Measurements from ENCODE around the gene TOM1L2.

The TOM1L2 gene

DNA sequence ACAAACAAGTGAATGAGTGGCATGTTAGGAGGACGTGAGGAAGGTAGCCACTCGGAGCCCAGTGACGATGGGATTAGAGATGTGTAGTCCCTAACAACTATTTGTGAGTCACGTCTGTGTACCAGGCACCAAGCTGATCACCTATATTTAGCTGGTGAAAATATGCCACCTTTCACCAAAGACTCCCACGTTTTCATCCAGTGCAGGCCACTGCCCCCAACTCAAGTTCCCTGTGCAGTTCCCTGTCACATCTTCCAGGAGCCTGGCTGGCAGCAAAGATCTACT, 67.2 kb downstream of the TOM1L2 start:
- DNase-seq (ENCODE audit: low read depth in 1 of 2, low spot score in 1 of 2): no peak
- Histone ChIP-seq H3K4me3 (replicated peaks; ENCODE audit: insufficient read depth, low read length) (no peak overlapping the region), H3K27me3 (ENCODE audit: insufficient read depth, poor library complexity, severe bottlenecking) (no peaks in the 10 kb centered on the region), H3K27ac (replicated peaks) (no peak overlapping the region)
- no peak for TF ChIP-seq POLR2AphosphoS5 (IDR thresholded peaks at IDR 0.05; ENCODE audit: low read depth)
- TF ChIP-seq, protein P1, sequence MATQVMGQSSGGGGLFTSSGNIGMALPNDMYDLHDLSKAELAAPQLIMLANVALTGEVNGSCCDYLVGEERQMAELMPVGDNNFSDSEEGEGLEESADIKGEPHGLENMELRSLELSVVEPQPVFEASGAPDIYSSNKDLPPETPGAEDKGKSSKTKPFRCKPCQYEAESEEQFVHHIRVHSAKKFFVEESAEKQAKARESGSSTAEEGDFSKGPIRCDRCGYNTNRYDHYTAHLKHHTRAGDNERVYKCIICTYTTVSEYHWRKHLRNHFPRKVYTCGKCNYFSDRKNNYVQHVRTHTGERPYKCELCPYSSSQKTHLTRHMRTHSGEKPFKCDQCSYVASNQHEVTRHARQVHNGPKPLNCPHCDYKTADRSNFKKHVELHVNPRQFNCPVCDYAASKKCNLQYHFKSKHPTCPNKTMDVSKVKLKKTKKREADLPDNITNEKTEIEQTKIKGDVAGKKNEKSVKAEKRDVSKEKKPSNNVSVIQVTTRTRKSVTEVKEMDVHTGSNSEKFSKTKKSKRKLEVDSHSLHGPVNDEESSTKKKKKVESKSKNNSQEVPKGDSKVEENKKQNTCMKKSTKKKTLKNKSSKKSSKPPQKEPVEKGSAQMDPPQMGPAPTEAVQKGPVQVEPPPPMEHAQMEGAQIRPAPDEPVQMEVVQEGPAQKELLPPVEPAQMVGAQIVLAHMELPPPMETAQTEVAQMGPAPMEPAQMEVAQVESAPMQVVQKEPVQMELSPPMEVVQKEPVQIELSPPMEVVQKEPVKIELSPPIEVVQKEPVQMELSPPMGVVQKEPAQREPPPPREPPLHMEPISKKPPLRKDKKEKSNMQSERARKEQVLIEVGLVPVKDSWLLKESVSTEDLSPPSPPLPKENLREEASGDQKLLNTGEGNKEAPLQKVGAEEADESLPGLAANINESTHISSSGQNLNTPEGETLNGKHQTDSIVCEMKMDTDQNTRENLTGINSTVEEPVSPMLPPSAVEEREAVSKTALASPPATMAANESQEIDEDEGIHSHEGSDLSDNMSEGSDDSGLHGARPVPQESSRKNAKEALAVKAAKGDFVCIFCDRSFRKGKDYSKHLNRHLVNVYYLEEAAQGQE (IDR thresholded peaks at IDR 0.05; ENCODE audit: insufficient replicate concordance, low read depth): no peak
- TF ChIP-seq GABPA (IDR thresholded peaks at IDR 0.05; ENCODE audit: low read depth): no peak
- TF ChIP-seq, protein P2, sequence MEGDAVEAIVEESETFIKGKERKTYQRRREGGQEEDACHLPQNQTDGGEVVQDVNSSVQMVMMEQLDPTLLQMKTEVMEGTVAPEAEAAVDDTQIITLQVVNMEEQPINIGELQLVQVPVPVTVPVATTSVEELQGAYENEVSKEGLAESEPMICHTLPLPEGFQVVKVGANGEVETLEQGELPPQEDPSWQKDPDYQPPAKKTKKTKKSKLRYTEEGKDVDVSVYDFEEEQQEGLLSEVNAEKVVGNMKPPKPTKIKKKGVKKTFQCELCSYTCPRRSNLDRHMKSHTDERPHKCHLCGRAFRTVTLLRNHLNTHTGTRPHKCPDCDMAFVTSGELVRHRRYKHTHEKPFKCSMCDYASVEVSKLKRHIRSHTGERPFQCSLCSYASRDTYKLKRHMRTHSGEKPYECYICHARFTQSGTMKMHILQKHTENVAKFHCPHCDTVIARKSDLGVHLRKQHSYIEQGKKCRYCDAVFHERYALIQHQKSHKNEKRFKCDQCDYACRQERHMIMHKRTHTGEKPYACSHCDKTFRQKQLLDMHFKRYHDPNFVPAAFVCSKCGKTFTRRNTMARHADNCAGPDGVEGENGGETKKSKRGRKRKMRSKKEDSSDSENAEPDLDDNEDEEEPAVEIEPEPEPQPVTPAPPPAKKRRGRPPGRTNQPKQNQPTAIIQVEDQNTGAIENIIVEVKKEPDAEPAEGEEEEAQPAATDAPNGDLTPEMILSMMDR (IDR thresholded peaks at IDR 0.05; ENCODE audit: insufficient read depth, low read length): no peak
- no peak for TF ChIP-seq SPI1 (IDR thresholded peaks at IDR 0.05; ENCODE audit: borderline replicate concordance, low read depth)

DNA sequence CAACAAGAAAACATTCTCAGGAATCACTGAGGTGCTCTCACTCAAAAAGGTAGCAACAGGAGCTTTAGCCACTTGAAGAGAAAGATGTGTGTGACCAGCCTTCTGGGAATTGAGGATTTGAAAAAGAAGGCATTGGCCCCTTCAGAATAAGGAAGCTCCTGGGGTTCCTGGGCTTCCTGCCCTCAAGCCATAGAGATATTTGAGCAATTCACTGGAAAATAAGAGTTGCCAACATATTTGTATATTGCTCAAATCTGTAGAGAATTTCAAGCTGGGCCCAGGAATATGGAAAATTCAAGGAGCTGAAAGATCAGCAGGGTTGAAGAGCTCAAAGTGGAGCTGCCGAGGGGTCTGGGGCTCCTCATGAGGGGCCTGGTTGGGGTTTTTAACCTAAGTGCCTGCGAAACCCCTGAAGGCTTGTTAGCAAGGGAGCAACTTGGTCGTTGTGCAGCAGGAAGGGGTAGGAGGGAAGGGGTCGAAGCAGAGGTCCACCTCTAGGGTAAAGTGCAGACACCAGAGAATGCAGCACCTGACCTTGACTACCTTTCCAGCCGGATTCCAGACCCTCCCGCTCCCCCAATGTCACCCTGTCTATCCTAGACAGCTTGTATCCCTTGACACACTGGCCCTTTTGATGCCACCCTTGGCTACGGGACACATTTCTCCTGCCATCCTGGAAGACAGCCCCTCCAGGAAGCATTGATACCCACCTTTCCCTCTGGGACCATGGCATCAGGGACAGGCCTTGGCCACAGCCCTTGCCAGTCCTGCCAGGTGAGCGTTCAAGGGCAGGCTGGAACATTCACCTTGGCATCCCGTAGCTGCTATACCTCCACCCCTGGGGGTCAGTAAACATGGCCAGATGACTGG, 67.8 kb downstream of the TOM1L2 start:
- Histone ChIP-seq H3K27ac (replicated peaks) (no peak overlapping the region), H3K4me3 (replicated peaks; ENCODE audit: insufficient read depth, low read length) (no peak overlapping the region), H3K27me3 (ENCODE audit: insufficient read depth, poor library complexity, severe bottlenecking) (no peaks in the 10 kb centered on the region)
- TF ChIP-seq, protein P2 (IDR thresholded peaks at IDR 0.05; ENCODE audit: insufficient read depth, low read length): no peak
- TF ChIP-seq, protein P1 (IDR thresholded peaks at IDR 0.05; ENCODE audit: insufficient replicate concordance, low read depth): no peak
- TF ChIP-seq GABPA (IDR thresholded peaks at IDR 0.05; ENCODE audit: low read depth): no peak
- TF ChIP-seq SPI1 (IDR thresholded peaks at IDR 0.05; ENCODE audit: borderline replicate concordance, low read depth): no peak
- no peak for TF ChIP-seq POLR2AphosphoS5 (IDR thresholded peaks at IDR 0.05; ENCODE audit: low read depth)
- DNase-seq (ENCODE audit: low read depth in 1 of 2, low spot score in 1 of 2): no peak

DNA sequence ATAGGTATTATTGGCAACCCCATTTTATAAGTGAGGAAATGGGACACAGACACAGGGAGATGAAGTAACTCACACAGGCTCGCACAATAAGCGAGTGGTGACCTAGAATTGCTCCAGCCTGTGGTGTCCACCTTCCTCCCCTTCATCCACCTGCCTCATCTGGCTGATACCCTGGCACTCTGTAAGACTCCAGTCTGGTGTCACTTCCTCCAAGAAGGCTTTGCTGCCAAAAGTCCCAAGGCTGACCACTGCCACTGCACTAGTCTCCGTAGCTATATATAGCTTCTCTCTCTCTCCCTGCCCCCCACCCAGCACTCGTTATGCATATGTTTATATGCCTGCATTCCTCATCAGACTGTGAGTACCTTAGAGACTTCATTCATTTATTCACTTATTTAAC, 69.3 kb downstream of the TOM1L2 start:
- no peak for DNase-seq (ENCODE audit: low read depth in 1 of 2, low spot score in 1 of 2)
- Histone ChIP-seq H3K27ac (replicated peaks) (no peak overlapping the region), H3K4me3 (replicated peaks; ENCODE audit: insufficient read depth, low read length) (no peak overlapping the region), H3K27me3 (ENCODE audit: insufficient read depth, poor library complexity, severe bottlenecking) (no peaks in the 10 kb centered on the region)
- TF ChIP-seq, protein P1 (IDR thresholded peaks at IDR 0.05; ENCODE audit: insufficient replicate concordance, low read depth): no peak
- TF ChIP-seq, protein P2 (IDR thresholded peaks at IDR 0.05; ENCODE audit: insufficient read depth, low read length): no peak
- TF ChIP-seq POLR2AphosphoS5 (IDR thresholded peaks at IDR 0.05; ENCODE audit: low read depth) (no peak), GABPA (IDR thresholded peaks at IDR 0.05; ENCODE audit: low read depth) (no peak)
